Measurements from ENCODE around the gene CDK6.
"Not testable (repeated sequence)": the region's sequence is repeated elsewhere in the genome, so short reads cannot be mapped to it uniquely, and the experiment has no call there.

The CDK6 gene

GRCh38 chr7:92622030-92622429, 214.3 kb downstream of the CDK6 start:
- no peak for DNase-seq (ENCODE audit: low read depth)

DNA sequence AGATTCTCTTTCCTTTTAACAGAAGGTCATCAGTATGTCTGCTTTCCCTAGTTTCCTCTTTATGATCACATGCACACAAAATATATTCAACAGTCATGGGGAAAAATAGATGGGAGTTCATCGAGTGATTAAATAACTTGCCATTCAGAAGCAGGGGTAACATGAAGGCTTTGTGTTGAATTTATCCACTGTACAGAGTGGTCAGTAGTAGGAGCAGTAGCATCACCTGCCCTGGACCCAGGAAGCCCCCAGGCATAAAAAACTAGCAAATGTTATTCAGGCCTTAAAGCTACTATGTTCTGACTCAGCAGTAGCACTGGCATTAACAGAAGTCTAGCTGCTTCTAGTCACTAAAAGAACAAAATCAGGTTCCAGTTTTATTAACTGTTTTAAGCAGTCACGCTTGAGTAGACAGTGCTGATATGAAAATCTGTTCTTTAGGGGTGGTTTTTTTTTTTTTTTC, 214.8 kb downstream of the CDK6 start:
- DNase-seq (ENCODE audit: low read depth): no peak

DNA sequence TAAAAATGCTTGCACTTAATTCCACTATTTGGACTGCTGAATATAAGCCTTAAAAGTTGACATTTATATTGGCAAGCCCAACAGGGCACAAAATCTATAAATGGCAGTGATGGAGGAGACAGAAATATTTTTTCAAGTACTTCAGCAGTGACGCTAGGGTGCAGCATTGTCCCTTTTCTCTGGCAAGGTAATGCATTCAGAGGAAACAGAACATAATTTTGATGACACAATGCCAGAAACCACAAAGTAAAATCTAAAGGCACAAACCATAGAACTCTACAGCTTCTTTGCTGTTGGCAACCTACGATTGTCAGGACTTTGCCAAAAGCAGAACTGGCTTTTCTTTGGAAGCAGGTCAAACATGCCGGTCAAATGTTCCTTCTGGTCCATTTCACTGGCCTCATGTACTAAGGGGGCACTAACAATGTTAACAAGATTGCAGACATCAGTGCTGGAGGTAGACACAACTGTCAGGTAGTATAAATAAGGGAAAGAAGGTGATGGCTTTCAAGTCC, 215.3 kb downstream of the CDK6 start:
- peak; percentile 61 for DNase-seq (ENCODE audit: low read depth)

DNA sequence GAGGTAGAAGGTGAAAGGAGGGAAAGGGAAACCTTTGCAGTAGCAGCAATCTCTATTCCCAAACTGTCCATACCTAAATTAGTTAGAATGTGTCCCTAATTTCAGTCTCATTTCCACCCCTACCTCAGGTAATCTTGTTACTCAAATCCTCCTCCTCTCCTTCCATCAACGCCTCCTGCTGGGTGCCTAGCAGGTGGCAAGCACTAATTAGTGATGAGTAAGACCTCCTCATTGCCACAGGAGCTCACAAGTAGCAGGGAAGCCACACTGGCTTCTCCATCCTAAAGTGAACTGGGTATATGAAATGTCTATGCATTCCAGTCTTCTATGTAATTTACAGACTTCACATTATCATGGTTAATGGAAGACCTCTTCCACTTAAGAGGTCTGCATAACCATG, 220.5 kb downstream of the CDK6 start:
- DNase-seq (ENCODE audit: low read depth): no peak

DNA sequence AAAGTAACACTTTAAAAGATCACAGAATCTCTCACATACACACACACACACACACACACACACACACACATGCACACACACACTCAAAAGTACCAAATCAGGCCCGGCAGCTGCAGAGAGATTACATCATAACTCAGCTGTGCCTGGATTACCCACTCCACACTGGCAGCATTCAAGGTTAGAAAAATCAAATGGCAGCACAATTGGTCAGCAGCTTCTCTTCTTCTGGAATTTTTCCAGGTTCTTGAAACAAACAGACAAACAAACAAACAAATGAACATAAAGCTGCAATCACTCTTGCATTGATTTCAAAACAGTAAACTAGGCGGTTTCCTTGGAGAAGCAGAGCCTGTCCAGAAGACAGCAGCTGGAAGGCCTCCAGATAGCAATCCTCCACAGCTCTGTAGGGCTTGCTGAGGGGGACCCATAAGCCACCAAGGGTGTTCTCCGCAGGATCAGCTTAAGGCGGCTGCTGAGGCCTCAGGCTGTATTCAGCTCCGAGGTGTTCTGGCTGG, 221.7 kb downstream of the CDK6 start:
- no peak for DNase-seq (ENCODE audit: low read depth)

DNA sequence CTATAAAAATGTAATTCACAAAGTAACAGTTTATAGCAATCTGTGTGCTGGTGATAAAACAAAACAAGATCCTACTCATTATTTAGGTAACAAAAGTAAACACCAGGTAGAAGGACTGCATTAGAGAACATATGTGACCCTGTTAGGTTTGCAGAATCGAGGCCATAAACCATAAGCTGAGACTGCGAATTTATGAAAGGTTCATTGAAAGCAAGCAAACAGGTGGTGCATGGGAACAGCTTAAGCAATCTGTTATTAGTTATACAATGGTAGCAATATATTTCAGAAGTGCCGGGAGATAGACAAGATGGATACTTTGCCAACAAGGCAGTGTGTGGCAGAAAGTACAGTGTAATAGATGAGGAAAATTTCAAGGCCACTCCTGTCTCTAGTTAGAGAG, 222.7 kb downstream of the CDK6 start:
- DNase-seq (ENCODE audit: low read depth): no peak

- no peak for DNase-seq (ENCODE audit: low read depth)
Measured at GRCh38 chr7:92613214-92613613, 223.2 kb downstream of the CDK6 start.

- DNase-seq (ENCODE audit: low read depth): no peak
Measured at GRCh38 chr7:92612501-92612900, 223.9 kb downstream of the CDK6 start.

- DNase-seq (ENCODE audit: low read depth): no peak
Measured at GRCh38 chr7:92611735-92612134, 224.6 kb downstream of the CDK6 start.

DNA sequence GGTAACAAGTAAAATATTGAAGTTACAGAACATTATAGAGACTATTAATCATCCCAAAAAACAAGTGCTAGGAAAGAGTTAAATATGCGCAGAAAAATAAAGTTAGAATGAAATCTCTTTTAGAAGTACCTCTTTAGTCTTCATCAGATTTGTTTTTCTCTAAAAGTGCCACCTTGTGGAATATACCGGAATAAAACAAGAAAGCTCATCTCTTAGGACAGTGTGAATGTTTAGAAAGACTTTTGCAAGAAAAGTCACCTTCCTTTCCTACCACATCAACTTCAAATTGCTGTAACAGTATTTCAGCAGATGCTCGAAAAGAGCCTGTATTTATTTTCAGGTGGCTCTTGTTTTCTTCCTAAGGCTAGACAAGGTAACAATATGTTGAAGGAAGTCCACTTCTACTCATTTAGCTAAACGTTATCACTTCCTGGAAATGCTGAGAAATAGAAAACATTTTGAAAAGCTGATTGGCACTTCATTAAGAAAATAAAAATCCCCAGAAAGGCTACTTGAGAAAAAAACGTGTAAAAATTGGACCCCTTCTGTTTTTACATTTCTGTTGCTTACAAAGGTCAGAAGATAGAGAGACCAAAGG, 226.4 kb downstream of the CDK6 start:
- DNase-seq (ENCODE audit: low read depth): no peak

DNA sequence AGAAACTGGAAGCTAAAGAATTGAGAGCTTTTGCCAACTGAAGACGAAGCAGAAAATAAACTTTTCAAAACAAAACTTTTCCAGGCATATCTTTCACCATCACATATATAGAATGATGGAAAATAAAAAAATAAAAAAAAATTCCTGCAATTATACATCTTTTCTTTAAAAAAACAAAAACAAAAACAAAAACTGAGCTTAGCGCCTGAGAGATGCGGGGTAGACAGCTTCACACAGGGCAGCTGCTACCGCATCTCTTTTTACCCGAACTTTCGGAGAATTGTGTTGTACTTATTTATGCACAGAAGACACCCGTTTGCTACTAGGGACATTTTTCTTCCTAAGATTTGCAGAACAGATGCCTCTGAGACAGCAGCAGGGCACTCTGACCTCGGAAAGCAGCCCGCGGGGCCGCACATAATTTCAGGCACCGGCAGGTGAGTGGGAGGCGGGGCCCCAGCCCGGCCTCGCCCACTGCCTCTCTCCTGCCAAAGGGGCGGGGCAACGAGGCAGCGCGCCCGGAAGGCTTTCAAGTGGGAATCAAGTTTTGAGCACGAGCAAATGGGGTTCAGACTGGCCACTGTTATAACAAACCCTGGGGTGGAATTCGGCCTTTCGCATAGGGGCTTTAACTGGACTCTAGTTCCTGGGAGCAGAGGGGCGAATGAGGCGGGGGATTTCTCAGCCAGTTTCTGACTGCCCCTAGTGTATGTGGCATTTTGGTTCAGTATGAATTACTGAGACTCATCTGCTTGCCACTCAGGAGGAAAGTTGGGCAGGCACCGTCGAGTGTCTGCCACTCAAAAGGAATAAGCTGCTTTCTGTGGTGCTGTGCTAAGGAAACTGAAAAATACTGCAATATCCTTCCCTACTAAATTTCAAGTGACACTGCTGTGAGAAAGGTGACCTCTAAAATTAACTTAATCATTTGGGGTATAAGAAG, 227.7 kb downstream of the CDK6 start:
- DNase-seq (ENCODE audit: low read depth): no peak

GRCh38 chr7:92606985-92607384, 229.4 kb downstream of the CDK6 start:
- DNase-seq (ENCODE audit: low read depth): no peak

- DNase-seq (ENCODE audit: low read depth): not testable (repeated sequence)
Measured at GRCh38 chr7:92604517-92604916, 231.9 kb downstream of the CDK6 start.

DNA sequence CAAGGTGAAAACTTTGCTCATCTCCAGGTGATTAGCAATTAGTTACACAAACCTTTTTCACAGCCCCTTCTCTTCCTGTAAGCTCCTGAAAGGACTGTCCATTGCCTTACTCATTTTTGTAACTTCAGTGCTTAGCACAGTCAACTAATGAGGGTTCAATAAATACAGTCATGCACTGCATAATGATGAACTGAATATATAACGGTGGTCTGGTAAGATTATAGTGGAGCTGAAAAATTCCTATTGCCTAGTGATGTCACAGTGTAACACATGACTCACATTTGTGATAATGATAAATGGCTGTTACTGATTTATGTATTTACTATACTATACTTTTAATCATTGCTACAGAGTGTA, 233.3 kb downstream of the CDK6 start:
- no peak for DNase-seq (ENCODE audit: low read depth)

DNA sequence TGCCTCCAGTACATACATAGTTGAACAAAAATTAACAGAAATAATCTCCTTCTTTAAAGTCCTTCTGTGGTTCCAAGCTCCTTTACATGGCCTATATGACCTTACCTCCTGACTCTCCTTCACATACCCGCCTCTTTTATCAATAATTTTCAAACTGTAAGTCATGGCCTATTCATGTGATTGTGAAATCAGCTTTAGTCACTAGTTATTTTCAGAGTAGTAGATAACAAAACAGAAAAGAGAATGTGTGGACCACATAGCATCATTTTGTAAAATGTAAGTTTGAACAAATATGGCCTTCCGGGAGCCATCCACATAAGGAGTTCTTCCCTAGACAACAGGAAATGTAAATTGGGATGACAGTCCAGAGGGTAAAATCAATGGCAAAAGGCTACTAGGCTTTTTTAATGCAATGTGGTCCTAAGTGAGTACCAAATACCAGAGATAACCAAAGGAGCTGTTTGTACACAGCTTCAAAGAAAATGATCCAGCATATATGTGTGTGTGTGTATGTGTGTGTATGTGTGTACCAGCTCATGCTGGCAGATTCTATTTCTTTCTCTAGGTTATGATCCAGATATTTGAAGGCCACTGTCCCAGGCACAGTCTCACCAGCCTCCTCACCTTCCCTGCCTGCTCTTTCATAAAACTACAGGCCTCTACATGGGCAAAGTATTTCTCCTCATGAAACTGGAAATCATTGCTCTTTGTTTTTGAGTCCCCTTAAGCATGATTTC, 233.9 kb downstream of the CDK6 start:
- DNase-seq (ENCODE audit: low read depth): no peak

DNA sequence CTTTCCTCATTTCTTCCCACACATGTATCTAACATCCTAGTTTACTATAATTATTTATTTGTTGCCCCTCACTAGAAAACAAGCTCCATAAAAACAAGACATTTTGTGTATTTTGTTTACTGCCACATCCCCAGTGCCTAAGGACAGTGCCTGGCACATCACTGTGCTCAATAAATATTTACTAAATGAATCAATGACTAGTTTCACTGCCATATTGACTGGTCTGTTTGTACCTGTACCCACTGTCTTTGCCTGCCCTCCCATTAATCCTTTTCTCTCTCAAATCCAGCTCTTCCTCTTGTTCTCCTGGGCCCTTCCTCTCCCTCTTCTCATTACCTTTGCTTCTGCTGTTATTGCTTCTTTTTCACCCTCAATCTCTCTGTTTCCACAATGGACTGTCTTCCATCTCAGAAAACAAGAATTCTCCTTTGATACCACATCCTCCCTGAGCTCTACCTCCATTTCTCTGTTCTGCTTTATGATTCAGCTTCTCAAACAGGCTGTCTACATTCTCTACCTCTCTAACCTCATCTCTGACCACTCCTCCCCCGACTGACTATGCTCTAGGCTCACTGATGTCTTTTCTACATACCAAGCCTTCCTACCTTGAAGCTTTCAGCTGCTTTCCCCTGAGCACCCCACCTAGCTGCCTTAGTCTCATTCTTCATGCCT, 237.9 kb downstream of the CDK6 start:
- DNase-seq (ENCODE audit: low read depth): no peak

GRCh38 chr7:92595281-92595680, 241.1 kb downstream of the CDK6 start:
- DNase-seq (ENCODE audit: low read depth): no peak

DNA sequence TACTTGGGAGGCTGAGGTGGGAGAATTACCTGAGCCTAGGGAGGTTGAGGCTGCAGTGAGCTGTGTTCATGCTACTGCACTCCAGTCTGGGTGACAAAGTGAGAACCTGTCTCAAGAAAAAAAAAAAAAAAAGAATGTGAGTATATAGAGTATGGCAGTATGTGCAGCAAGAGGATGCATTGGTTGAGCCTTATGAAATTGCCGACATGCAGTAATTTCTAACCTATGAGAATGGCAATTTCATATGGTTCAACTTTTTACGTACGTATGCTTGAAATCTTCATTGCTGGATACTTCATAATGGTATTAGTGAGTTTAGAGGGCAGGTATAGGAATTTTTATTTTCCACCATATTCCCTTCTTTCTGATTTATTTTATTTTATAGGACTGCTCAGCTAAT, 241.6 kb downstream of the CDK6 start:
- DNase-seq (ENCODE audit: low read depth): no peak

DNA sequence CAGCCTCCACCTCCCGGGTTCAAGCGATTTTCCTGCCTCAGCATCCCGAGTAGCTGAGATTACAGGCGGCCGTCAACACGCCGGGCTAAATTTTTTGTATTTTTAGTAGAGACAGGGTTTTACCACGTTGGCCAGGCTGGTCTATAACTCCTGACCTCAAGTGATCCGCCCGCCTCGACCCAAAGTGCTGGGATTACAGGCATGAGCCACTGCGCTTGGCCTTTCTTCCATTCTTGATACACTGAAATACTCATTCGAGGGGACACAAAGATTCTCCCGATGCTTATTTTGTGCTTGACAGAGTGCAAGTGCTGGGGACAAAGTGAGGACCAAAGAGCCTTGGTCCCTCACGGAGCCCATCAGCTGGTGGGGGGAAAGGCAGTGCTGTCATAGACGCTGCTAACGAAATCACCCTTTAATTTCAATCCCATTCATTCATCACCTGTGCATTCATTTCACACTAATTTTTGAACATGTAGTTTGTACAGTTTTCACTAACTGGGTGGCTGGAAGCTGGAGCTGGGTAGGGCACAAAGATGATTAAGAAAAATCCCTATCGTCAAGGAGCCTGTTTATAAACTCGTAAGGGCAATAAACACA, 245.6 kb downstream of the CDK6 start:
- no peak for DNase-seq (ENCODE audit: low read depth)

GRCh38 chr7:92589056-92589455, 247.3 kb downstream of the CDK6 start:
- no peak for DNase-seq (ENCODE audit: low read depth)

DNA sequence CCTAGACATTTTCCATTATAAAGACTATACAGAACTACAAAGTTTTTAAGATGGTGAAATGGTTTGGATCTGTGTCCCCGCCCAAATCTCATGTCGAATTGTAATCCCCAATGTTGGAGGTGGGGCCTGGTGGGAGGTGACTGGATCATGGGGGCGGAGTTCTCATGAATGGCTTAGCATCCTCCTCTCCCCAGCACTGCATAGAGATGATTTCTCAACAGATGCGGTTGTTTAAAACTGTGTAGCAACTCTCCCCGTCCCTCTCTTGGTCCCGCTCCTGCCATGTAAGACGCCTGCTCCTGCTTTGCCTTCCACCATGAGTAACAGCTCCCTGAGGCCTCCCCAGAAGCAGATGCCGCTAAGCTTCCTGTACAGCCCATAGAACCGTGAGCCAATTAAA, 247.8 kb downstream of the CDK6 start:
- no peak for DNase-seq (ENCODE audit: low read depth)

Data from activated T-cell treated with anti-CD3 and anti-CD28 coated beads for 1 hour (primary cell).